GM18526 (cell line): ENCODE measurements around the gene CD163.

Source experiments
- POLR2A ChIP-seq: IDR thresholded peaks from 3 replicates; pipeline ENCODE4 v1.6.1; 2011; ENCODE audit not compliant: insufficient read length; ENCODE audit errors: extremely low read depth

Gene CD163

DNA sequence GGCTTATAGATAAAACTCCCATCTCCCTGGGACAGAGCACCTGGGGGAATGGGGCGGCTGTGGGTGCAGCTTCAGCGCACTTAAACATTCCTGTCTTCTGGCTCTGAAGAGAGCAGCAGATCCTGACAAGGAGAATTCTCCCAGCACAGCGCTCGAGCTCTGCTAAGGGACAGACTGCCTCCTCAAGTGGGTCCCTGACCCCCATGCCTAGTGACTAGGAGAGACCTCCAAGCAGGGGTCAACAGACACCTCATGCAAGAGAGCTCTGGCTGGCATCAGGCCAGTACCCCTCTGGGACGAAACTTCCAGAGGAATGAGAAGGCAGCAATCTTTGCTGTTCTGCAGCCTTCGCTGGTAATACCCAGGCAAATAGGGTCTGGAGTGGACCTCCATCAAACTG lies 31.5 kb downstream of the CD163 start:
- TF ChIP-seq POLR2A, result no peak

- no peak for TF ChIP-seq POLR2A
Observed at GRCh38 chr12:7460375-7461259, 43.0 kb downstream of the CD163 start.

DNA sequence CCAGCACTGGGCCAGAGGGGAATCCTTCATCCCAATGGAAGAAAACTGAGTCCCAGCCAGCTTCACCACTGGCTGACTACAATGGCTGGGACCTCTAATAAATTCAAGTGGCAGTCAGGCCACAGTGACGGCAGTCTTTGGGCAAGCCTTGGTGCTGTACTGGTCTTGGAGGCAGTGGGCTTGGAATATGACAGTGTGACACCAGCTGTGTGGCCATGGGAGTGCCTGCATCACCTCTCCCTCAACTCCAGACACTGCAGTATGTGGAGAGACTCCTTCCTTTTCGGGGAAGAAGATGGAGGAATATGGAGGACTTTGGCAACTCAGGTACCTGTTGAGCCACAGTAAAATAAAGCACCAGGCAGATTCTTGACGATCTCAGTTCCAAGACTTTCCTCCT lies 43.6 kb downstream of the CD163 start:
- TF ChIP-seq POLR2A, result no peak

GRCh38 chr12:7451756-7452155 lies 51.8 kb downstream of the CD163 start:
- TF ChIP-seq POLR2A, result no peak

DNA sequence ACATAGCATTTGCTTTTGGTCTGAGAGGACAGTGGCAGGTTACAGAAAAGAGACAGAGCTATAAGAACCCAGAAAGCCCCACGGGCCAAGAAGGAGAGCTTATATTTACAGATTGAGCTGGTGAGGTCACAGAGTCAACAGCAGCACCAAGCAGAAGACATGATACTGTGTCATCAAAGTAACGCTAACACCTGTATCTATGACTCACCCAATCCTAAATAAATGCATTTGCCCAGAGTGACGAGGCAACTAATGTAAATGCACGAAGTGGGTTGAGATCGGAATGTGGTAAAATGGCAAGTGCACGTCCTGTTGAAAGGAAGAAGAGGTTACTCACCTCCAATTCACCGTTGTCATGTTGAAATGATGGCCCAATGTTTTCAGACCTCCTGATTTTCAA lies 52.9 kb downstream of the CD163 start:
- TF ChIP-seq POLR2A, result no peak

- no peak for TF ChIP-seq POLR2A
Observed at GRCh38 chr12:7448099-7448498, 55.5 kb downstream of the CD163 start.

GRCh38 chr12:7444537-7444936 lies 59.0 kb downstream of the CD163 start:
- TF ChIP-seq POLR2A, result no peak

- no peak for TF ChIP-seq POLR2A
Observed at GRCh38 chr12:7444076-7444475, 59.5 kb downstream of the CD163 start, which contains the start of gene CD163L1. Gene CD163L1 (minus strand): TSS chr12:7444153. CDS start chr12:7444127, 26 bp downstream.

GRCh38 chr12:7441216-7441615 lies 62.4 kb downstream of the CD163 start:
- no peak for TF ChIP-seq POLR2A

DNA sequence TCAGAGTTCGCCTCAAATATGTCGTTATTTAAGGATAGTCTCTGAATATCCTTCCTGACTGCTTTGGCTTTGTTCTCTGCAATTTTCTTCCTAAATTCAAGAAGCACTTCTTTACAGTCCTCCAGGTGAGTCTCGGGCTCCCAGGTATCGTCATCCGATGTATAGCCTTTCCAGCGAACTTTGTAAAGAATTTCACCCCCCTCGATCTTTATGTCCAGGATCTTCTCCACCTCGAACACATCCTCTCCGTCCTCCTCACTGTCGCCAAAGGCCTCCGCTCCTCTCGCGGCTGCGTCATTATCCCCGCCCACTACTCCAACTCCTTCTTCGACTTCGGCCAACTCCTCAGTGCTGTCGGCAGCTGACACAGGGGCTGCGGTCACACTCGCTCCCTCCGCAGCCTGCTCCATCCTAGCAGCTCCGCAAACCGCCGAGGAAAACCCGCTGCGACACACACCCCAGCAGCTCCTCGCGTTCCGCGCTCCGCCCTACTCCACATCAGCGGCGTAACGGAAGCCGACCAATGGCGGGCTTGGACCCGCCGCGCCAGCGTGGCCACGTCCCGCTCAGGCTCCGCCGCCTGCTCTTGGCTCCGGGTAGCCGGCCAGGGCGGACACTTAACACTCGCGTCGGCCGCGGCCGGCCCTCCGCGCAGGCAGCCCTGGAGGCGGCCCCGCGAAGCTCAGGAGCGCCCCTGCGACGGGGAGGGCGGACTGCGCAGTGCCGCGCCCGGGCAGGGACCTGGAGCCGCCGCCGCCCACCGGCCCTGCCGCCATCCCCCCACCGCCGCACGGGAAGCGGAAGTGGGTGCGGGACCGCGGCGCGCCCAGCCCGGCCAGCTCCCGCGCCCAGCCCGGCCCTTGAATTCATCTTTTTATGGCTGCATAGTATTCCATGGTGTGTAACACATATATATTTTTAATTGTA lies 63.7 kb downstream of the CD163 start:
- no peak for TF ChIP-seq POLR2A

GRCh38 chr12:7434670-7435069 lies 68.9 kb downstream of the CD163 start:
- no peak for TF ChIP-seq POLR2A

DNA sequence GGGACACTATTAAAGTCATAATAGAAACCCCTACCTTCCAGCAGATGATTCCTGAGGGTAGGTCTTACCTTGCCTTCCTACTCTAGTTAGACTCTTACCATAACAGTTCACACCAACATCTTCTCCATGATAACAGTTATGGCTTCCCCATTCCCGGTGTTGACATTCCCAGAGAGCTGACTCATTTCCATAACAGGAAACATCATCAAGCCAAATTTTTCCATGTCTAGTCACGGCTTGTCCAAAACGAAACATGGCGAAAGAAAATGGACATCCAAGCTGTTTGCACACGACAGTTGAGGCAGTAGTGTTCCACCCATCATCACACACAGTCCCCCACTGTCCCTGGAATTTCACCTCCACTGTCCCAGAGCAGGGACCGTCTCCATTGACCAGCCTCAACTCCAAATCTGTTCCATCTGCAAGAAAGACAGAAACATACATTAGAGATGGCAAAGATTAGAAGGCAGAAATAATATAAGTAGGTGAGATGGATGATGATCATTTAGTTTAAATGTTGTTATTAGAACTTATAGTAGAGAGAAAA lies 70.2 kb downstream of the CD163 start:
- TF ChIP-seq POLR2A, result no peak

- no peak for TF ChIP-seq POLR2A
Observed at GRCh38 chr12:7431993-7432685, 71.4 kb downstream of the CD163 start.
